ENCODE results near the gene ZNF428. TPM values are rescaled to one million over a fixed set of nuclear protein-coding genes. Genes with fewer than 3 reads are reported as not detected.

Gene ZNF428
- total and polyA plus RNA-seq, 2 of the 4 experiments (the other 2 are of a cell fraction), result 9.9 to 32.3 TPM

DNA sequence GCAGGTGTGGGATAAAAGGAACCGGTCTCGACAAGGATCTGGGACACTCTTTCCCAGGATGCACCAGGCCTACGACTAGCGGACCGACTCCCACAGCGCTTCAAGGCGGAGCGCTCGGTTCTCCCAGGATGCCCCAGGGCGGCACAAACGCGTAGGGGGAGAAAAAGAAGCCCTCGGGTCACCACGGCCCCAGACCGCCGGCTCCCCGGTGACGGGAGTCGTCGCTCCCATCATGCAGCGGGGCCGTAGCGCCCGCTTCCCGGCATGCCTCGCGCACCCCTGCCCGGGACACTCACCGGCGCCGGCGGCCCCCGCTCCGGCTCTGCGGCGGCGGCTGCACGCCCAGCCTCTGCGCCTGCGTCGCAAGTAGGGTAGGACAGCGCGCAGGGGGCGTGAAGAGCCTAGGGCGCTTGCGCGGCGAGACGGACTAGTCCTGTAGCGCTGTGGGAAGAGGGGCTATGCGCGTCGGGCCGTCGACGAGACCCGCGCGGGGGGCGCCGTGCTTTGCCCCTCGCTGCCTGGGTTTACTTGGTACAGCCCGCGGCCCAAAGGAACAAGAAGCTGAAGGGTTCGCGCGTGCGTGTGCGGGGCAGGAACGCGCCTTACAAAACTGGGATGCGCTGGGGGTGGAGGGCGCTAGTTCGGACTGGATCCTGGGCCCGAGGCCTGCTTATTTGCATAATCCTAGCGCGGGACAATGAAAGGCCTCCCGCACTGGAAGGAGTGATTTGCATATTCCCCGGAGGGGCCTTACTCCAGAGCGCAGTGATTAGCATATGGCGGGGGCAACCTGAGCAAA, at the start of gene ZNF428 (continued):
- TF ChIP-seq BHLHE40 (IDR thresholded peaks at IDR 0.05; ENCODE audit: low read depth, low read length) (peak; percentile 67; the same call in 1 of the 2 replicates), CEBPB (IDR thresholded peaks at IDR 0.05; ENCODE audit: low read depth, low read length) (no peak), RCOR1 (IDR thresholded peaks at IDR 0.05; ENCODE audit: insufficient replicate concordance, low read length) (peak; percentile 28), RFX5 (IDR thresholded peaks at IDR 0.05; ENCODE audit: low read depth, low read length) (no peak), SMC3 (IDR thresholded peaks at IDR 0.05; ENCODE audit: low read depth, low read length) (no peak)

All from IMR-90 (cell line).